HG03108 (cell line): ENCODE measurements around the gene OPRL1.
A peak's percentile ranks its signal among the peaks of the same experiment; 100 is the strongest.

Experiments
- ATAC-seq: cut with Tn5 transposase; IDR thresholded peaks from one replicate; pipeline ENCODE4 v1.9.1; 2021; ENCODE audit warnings: moderate library complexity; ENCODE audit not compliant: unreplicated experiment

OPRL1 gene

DNA sequence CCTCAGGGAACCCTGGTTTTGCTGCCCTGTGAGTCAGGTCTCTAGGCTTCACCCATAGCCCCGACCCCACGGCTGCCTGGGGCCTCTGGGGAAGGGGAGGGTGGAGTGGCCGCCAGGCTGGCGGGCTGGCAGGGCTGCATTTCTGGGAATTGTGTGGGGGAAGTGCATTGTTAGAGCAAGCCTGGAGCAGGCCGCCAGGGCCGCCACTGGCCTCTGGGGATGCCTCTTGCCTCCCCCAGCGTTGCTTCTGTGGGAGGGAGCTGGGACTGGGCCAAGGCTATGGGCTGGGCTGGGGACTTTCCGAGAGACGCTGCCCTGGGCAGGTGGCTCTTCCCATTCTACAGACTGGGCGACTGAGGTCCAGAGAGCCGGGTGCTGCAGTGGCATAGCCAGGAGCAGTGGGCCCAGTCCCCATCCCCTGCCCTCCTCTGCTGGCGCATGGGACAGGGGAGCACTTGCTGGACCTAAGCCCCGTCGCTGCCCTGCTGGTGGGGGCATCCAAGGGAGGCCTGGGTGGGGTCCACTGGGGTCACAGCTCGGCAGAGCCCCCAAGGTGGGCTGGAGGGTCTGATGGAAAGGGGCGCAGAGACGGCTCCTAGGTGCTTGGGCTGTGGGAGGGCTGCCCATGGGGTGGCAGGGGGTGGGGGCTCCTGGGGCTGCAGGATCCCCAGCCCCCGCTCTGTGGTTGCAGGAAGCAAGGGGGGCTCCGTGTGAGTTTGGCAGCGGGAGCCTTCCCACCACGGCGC, 23.8 kb upstream of the OPRL1 start:
- no peak for ATAC-seq

DNA sequence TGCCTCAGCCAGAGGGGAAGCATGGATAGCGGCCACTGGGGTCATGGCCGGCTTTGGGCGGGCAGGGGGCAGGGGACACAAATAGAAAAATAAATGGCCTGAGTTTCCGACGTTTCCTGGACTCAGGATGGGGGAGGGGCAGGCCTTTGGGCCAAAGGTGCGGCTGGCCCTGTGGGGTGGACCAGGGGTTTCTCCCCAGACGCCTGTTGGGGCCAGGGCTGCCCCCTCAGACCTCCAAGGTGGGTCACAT, 23.3 kb upstream of the OPRL1 start:
- ATAC-seq, result no peak

DNA sequence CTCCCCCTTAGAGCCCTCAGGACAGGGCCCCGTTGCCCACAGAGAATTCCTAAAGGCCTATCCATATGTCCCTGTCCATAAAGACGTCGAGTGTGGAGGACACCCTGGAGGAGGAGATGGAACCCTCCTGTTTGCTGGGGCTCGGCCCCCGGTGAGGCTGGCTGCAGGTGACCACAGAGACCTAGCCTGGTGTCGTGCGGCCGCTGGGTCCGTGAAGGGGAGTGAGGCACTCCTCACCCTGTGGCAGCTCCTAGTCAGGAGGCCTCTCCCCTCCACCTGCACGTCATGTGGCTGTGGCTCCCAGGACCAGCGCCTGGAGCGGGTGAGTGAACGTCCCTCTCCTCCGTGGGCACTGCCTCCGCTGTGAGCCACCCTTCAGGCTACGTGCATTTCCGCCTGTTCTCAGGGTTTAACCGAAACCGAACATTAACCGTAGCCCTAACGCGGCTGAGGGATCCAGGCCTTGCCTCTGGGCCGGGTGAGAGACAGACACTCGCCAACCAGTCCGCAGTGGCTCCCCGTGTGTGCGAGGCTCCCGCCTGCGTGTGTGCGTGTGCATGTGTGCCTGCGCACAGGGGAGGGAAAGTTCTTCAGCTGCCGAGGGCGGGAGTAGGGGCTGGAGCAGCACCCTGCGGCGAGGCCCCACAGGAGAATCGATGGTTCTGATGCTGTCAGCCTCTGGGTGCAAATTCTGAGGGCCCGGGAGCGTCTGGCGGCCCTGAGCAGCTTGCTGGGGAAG, 22.8 kb upstream of the OPRL1 start:
- ATAC-seq, result no peak

DNA sequence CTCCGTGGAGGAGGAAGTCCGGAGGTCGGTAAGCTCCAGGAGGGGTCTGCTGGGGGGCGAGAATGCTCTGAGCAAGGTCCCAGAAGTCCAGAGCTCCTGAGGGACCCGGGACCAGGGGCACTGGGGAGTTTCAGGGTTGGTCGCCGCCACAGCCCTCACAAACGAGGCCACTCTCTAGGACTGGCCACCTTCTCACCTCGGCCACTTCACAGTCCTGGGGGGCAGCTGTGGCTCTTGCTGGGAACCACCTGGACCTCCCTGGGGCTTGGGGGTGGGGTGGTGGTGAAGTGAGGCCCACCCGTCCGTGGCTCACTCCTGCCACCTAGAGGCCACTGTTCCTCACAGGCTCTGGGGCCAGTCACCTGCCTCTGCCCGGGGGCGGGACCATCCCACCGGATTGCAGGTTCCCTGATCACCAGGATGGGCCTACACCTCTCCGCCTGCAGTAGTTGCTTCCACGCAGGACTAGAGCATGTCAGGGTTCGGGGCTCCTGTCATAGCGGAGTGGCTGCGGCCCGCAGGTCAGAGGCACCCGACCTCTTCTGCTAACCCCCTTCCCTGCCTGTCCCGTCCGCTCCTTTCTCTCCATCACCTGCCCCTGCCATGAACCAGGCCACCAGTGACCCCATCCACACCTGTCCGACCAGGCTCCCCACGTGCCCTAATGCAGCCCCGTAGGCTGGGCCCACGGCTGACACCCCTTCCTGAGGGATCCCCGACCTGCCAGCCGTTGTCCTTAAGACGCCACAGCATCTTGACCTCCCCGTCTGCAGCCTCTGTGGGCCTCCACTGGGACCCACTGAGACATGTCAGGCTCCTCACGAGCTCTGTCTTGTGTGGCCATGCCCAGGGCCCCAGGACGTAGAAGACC, 22.0 kb upstream of the OPRL1 start:
- ATAC-seq, result no peak

DNA sequence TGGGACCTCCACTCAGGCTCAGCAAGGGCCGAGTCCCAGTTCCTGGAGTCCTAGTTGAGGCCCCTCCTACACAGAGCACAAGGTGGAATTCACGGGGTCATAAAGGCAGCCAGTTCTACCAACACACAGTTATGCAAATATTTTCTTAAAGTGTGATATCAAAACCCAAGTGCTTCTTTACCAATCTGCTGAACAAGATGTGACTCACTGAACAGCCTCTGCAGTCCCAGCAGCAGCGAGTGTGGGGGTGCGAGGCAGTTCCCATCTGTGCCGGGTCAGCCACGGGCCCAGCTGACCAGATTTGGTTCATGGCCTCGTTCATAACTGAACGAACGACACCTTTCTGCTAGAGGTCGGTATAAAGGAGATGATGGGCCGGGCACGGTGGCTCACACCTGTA, 21.3 kb upstream of the OPRL1 start:
- ATAC-seq, result no peak

DNA sequence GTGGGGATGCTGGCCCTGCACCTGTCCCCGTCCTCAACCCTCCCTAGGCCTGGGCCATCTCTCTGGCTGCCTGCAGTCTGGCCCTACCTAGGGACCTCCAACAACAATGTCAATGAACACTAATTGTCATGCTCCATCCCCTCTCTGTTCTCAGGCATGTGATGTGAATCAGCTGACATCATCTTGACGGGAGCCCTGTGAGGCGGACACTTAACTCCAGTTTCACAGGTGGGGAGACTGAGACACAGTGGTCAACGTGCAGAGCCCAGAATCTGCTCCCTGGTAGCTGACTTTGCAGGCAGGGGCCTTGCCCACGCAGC, 17.6 kb upstream of the OPRL1 start:
- no peak for ATAC-seq

DNA sequence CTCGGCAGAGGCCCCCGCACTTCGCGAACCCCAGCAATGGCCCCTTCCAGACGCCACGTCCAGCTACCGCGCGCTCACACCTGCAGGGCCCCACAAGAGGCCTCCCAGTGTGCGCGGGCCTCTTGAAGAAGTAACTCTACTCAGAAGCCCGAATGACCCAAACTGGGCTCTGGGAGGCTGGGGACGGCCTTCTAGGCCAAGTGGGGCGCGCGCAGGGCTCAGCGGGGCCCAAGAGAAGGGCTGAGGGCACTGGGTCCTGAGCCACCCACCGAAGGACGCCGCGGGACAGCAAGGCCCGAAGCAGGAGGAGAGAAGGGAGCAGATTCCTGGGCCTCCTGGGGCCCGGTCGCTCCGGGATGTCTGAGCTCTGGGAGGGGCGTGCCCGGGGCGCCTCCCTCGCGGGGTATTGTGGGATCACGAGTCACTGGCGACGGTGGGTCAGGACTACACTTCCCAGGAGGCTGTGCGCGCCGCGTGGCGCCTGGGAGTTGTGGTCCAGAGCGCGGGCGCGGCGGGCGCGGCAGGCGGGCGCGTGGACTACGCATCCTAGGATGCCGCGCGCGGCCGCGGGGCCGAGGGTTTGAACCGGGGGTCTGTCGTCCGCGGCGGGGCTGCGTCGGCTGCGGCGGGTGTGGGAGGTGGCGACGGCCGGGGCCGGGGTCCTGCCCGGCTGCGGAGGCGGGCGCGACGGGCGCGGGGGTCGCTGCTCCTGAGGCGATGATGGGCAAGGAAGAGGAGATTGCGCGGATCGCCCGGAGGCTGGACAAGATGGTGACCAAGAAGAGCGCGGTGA, 17.1 kb upstream of the OPRL1 start, which contains the start of gene TCEA2:
TSS of gene TCEA2 (plus strand) at position 603 of the 793 bp plus-strand sequence. CDS start at position 718, 115 bp downstream.
- ATAC-seq, result peak; percentile 75

DNA sequence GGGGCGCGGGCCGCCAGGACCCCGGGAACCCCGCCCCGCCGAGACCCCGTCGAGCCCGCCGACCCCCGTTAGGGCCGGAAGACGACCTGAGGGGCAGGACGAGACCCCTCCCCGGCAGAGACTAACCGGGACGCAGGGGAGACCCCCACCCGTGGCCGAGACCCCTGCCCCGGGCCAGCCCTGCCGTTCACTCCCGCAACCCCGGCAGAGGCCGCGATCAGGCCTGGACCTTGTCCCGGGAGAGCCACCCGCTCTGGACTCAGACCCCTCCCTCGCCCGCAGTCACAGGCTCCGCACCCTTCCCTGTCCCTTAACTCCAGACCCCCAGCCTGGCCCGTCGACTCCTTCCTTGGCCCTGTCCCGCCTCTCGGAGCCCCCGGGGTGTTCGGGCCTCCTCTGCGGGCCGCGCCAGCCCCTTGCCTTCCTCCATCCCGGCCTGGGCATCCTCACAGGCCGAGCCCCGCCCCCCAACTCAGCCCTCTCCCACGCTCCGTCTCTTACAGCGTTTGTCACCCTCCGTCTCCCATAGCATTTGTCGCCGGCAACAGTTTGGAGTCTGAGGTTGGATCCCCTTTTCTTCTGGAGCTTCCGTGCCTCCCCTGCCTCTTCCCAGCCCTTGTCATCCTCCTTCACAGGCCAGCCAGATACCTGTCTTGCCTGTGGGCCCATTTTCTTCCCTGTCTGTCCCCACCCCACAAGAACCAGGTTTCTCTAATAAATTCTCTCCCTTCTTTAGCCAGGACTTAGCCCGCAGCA, 16.3 kb upstream of the OPRL1 start:
- ATAC-seq, result no peak

DNA sequence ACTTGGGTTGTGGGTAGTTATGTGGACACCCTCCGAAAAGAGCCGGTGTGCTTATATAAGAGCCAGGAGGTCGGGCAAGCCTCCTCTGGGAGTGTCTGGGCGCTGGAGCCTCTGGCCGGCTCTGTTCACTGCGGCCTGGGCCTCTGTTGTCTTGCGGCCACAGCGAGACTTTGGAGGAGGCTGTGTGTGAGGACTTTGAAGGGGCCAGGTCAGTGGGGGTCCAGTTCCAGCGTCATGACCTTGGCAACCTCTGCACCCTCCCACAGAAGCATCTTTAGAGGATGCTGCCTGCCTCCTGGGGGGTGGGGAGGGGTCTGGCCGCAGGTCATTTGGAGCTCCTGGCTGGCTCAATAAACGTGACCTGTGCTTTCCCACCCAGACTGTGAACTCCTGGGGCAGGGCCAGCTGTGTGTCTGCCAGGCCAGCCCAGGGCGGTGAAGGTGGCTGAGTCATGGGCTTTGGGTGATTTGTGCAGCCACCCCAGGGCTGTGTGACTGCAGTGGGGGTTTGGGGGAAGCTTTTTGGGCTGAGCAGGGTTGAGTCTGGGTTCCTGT, 15.7 kb upstream of the OPRL1 start:
- ATAC-seq, result no peak

DNA sequence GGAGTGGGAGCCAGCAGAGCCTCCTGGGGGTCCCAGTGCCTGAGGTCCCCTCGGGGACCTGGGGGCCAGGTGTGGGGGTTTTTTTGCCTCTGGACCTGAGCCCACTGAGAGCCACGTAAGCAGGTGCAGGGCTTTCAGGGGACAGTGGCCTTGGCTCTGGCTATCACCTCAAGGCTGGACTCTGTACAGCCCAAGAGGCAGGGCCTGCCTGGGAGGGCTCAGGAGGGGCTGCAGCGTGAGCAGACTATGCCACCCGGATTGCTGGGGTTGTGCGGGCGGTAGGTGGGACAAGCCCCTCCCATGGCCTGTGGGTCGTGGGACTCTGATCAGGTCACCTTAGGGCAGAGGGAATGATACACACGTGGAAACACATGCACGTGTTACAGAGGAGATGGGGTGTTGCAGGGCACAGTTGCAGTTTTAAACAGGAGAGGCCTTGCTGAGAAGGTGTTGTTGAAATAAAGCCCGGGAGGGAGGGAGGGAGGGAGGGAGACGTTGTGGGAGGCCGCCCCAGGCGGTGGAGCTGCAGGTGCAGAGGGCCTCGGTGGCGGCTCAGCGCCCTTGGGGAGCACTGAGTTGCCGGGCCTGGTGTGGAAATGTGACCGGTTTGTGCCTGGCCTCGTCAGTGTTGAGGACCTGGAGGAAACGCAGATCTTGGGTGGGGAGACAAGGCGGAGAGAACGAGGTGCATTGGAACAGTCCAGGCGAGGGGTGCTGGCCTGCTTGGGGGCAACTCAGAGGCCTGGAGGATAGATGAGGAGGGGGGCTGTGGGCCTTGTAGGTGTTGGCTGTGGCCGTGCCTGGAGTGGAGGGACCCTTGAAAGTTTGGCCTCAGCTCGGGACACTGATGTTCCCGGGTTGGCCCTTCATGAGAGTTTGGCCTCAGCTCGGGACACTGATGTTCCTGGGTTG, 14.6 kb upstream of the OPRL1 start:
- no peak for ATAC-seq

DNA sequence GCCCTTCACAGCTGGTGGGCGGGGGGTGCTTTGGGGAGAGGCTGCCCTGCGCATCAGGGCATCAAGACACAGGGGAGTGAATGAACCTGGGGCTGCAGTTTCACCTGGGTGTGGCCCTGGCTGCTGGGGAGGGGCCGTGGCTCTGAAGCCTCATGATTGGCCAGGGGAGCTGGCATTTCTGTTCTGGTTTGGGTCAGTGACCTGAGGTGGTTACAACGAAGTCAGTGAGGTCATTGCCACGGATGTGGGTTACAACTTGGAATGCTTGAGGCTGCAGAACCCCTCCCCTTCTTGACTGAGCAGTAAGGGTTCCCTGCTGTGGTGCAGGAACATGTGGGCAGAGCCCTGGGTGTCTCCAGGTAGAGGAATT, 13.9 kb upstream of the OPRL1 start:
- ATAC-seq, result peak; percentile 59

DNA sequence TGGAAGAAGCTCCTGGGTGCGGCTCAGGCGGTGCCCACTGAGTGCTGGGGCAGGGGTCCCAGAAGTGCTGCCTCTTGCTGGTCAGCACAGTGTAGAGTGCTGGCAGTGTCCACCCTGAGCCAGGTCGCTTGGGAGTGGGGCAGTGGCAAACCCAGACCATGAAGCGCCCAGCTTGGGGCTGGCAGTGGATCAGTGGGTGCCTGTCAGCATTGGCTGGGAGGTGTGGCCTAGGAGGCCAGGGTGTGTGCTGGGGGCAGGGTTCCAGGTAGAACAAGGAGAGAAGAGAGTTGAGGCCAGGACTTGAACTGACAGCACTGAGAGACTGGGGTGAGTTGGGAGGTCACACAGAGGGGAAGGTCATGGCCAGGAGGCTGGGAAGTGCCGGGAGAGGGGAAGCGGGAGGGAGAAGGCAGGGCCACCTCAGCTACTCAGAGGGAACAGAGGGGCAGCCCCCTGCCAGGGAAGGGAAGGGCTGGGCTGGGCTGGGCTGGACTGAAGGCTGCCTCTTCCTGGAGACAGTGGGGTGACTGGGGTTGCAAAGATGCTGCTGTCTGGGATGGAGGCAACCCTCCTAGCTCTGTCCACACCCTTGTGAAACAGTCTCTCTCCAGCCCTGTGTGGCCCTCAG, 12.8 kb upstream of the OPRL1 start:
- ATAC-seq, result no peak

DNA sequence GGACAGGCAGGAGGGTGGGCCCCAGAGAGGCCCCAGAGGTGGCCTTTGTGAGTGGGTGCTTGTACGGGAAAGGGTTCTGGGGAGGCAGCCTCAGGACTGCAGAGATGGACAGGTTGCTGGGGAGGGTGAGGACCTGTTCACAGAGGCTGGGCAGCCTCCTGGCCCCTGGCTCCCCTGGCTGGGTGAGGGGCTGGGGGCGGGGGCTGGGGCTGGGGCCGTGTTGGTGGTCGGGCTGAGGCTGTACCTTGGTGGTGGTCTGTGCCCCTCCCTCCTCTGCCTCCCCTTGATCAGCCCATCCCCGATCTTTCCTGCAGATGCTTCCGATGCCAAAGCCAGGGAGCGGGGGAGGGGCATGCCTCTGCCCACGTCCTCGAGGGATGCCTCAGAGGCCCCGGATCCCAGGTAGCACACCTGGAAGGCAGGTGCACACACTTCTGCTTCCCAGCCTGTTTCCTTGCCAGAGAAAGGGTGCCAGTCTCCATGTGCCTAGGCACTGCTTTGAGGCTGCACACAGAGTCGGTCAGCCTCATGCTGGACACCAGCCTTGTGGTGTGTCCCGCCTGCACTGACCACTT, 12.1 kb upstream of the OPRL1 start:
- no peak for ATAC-seq

DNA sequence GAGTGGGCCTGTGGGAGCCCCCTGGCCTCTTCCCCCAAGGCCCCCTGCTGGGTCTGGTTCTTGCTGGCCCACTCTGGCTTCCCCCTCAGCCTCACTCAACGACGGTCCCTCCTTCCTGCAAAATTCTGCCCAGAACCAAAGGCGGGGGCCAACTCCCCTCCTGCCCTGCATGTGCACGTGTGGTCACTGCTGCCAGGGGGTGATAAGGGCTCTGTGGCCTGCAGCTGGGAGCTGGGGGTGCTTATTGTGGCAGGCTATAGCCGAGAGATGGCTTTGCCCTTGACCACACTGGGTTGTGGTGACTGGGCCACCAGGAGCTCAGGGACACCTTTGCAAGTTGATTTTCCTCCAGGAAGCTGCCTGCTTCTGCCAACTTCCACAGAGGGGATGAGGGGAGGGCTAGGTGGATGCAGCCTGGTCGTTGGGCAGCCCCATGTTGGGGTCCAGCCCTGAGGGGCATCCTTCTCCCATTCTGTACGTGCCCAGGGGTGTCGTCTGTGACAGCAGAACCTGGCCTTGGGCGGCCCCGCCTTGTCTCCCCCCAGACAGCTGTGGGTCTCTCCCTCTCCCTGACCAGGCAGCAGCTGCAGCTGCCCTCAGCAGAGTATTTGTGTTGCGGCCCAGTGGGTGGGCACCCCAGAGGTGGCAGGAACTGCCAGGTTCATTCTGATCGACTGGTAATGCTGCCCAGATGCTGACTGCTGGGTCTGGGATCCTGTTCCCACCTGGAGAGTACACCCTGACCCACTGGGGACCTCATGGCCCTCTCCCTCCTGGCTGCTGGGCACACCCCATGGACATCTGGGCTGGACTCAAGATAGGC, 11.3 kb upstream of the OPRL1 start:
- ATAC-seq, result no peak

DNA sequence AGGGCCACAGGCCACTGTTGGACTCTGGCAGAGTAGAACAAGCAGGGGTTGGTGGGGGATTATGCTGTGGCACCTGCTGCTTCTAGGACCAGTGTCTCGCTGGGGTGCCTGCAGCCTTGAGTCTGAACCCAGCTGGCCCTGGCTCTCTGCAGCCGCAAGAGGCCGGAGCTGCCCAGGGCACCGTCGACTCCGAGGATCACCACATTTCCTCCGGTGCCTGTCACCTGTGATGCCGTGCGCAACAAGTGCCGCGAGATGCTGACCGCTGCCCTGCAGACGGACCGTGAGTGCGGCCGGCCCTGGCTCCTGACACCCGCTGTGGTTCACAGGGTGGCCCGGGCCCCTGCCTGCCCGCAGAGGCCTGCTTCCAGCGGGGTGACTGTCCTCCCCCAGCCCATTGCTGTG, 10.7 kb upstream of the OPRL1 start:
- no peak for ATAC-seq

DNA sequence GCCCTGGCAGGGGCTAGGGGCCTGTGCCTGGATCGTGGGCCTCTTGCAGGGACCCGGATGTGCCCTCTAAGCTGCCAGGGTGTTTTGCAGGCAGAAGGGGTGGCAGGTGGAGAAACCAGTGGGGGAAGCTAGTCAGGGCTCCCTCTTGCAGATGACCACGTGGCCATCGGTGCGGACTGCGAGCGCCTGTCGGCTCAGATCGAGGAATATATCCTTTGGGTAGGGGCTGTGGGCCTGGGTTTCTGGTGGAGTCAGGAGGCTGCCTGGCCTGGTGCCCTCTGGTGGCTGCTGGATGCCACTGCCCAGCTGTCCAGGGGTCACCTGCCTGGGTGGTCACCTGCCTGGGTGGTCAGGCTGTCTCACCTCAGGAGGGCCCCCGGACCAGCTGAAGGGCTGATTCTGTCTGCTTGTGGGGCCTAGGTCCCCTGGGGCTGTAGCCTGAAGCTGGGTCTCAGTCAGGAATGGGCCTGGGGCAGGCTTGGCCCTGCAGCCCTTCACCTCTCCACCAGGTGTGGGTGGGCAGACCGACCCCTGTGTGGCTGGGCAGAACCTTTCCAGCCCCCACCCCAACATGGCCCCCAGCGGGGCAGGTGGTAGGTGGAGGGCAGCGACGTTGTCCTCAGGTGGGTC, 10.2 kb upstream of the OPRL1 start:
- ATAC-seq, result no peak
